IMR-90 (cell line): Measurements from ENCODE around the gene PRDX5. TPM values are rescaled to one million over a fixed set of nuclear protein-coding genes. Genes with fewer than 3 reads are reported as not detected.

Experiments
- MAZ ChIP-seq: IDR thresholded peaks from 2 replicates; pipeline ENCODE4 v1.6.1; 2012; ENCODE audit warnings: low read depth, mild to moderate bottlenecking, low read length, improper control_type of control experiment, moderate library complexity, borderline replicate concordance
- NFE2L2 ChIP-seq: fragments of 150-350 bp; IDR thresholded peaks from 2 replicates; pipeline ENCODE4 v1.6.1; 2016; ENCODE audit warnings: low read depth, mild to moderate bottlenecking, low read length
- RFX5 ChIP-seq: IDR thresholded peaks from 2 replicates; pipeline ENCODE4 v1.8.0; 2012; ENCODE audit warnings: low read depth, mild to moderate bottlenecking, low read length, moderate library complexity
- USF2 ChIP-seq: fragments of 150-350 bp; IDR thresholded peaks from 2 replicates; pipeline ENCODE4 v1.6.1; 2017; ENCODE audit warnings: mild to moderate bottlenecking, antibody characterized with exemption, low read length, low read depth
- polyA plus RNA-seq, 3 experiments: library from polyadenylated mRNA; depleted of rRNA; stranded (reverse); fragments of >200 nt; gene quantifications; 2 replicates each; pipeline ENCODE4 v1.2.3, GENCODE V29; 2012; ENCODE audit warnings: low replicate concordance in 1 of 3
- total RNA-seq: library from RNA; depleted of rRNA; stranded (reverse); fragments of >200 nt; gene quantifications from 2 replicates; pipeline ENCODE4 v1.2.3, GENCODE V29; 2012

Gene PRDX5
- total and polyA plus RNA-seq, 2 of the 4 experiments (the other 2 are of a cell fraction): 120 to 292 TPM

- 0 out of 2 replicates have a peak, but pooled peaks have one; percentile 1 for TF ChIP-seq NFE2L2
- 0 out of 2 replicates have a peak, but pooled peaks have one; percentile 18 for TF ChIP-seq MAZ
- TF ChIP-seq RFX5: no peak
- TF ChIP-seq USF2: no peak
These were observed at the start of gene PRDX5 (continued) for GRCh38 chr11:64317961-64318765.
